HG03432 (cell line): ENCODE results near the gene SYT6.

Experiments
- ATAC-seq: cut with Tn5 transposase; IDR thresholded peaks from one replicate; pipeline ENCODE4 v1.9.1; 2021; ENCODE audit warnings: mild to moderate bottlenecking, moderate library complexity; ENCODE audit not compliant: unreplicated experiment

SYT6 gene

GRCh38 chr1:114153261-114154145 lies at the start of gene SYT6:
Gene SYT6, minus strand, starts transcription at chr1:114153869. Its CDS starts 97 bp downstream, at chr1:114153772.
- no peak for ATAC-seq

- ATAC-seq: no peak
Observed at GRCh38 chr1:114201486-114201885, 47.8 kb upstream of the SYT6 start.

GRCh38 chr1:114199017-114199594 lies 45.4 kb upstream of the SYT6 start:
- no peak for ATAC-seq

GRCh38 chr1:114196992-114197907 lies 43.6 kb upstream of the SYT6 start:
- ATAC-seq: no peak

- no peak for ATAC-seq
Observed at GRCh38 chr1:114195819-114196218, 42.1 kb upstream of the SYT6 start.

GRCh38 chr1:114192328-114192727 lies 38.7 kb upstream of the SYT6 start:
- ATAC-seq: no peak

GRCh38 chr1:114189398-114189797 lies 35.7 kb upstream of the SYT6 start:
- no peak for ATAC-seq

- no peak for ATAC-seq
Observed at GRCh38 chr1:114181356-114181755, 27.7 kb upstream of the SYT6 start.

- ATAC-seq: no peak
Observed at GRCh38 chr1:114180742-114181141, 27.1 kb upstream of the SYT6 start.

- ATAC-seq: no peak
Observed at GRCh38 chr1:114178936-114179335, 25.3 kb upstream of the SYT6 start.

- no peak for ATAC-seq
Observed at GRCh38 chr1:114177282-114177681, 23.6 kb upstream of the SYT6 start.

GRCh38 chr1:114176366-114176765 lies 22.7 kb upstream of the SYT6 start:
- ATAC-seq: no peak

- ATAC-seq: no peak
Observed at GRCh38 chr1:114173680-114174079, 20.0 kb upstream of the SYT6 start.

GRCh38 chr1:114169509-114169908 lies 15.8 kb upstream of the SYT6 start:
- no peak for ATAC-seq

GRCh38 chr1:114167226-114167625 lies 13.6 kb upstream of the SYT6 start:
- ATAC-seq: no peak

GRCh38 chr1:114164840-114165543 lies 11.3 kb upstream of the SYT6 start:
- no peak for ATAC-seq

- ATAC-seq: no peak
Observed at GRCh38 chr1:114159941-114160340, 6.3 kb upstream of the SYT6 start.

GRCh38 chr1:114157275-114157660 lies 3.6 kb upstream of the SYT6 start:
- no peak for ATAC-seq

- no peak for ATAC-seq
Observed at GRCh38 chr1:114156538-114157274, 3.0 kb upstream of the SYT6 start.

GRCh38 chr1:114155706-114156105 lies 2.0 kb upstream of the SYT6 start:
- ATAC-seq: no peak
